NCI-H82 (cell line): ENCODE data around the gene ZNF786.
"Not testable (repeated sequence)": the region's sequence is repeated elsewhere in the genome, so short reads cannot be mapped to it uniquely, and the experiment has no call there.

Experiments used
- DNase-seq: peaks from one replicate; lab custom pipeline; 2025; lab: John Stamatoyannopoulos, UW

The ZNF786 gene

GRCh38 chr7:149090397-149091195 is at the start of gene ZNF786:
Gene ZNF786 (minus strand): TSS chr7:149090718. CDS start chr7:149090640, 78 bp downstream.
- peak; percentile 91 for DNase-seq

GRCh38 chr7:149136118-149136517 is 45.6 kb upstream of the ZNF786 start:
- no peak for DNase-seq

- no peak for DNase-seq
Measured at GRCh38 chr7:149133028-149133710, 42.7 kb upstream of the ZNF786 start.

GRCh38 chr7:149130572-149131198 is 40.2 kb upstream of the ZNF786 start:
- DNase-seq = no peak

- DNase-seq = peak; percentile 66
Measured at GRCh38 chr7:149126662-149127266, 36.2 kb upstream of the ZNF786 start.

GRCh38 chr7:149125863-149126661 is 35.5 kb upstream of the ZNF786 start, which contains the start of gene ZNF425:
Gene ZNF425 (minus strand): TSS chr7:149126324. CDS start chr7:149126213, 111 bp downstream.
- DNase-seq = peak; percentile 94

- DNase-seq = peak; percentile 46
Measured at GRCh38 chr7:149125189-149125862, 34.8 kb upstream of the ZNF786 start.

GRCh38 chr7:149109969-149110368 is 19.5 kb upstream of the ZNF786 start:
- no peak for DNase-seq

- no peak for DNase-seq
Measured at GRCh38 chr7:149104749-149105148, 14.2 kb upstream of the ZNF786 start.

GRCh38 chr7:149104214-149104613 is 13.7 kb upstream of the ZNF786 start:
- no peak for DNase-seq

- no peak for DNase-seq
Measured at GRCh38 chr7:149103424-149103823, 12.9 kb upstream of the ZNF786 start.

GRCh38 chr7:149102666-149103065 is 12.1 kb upstream of the ZNF786 start:
- DNase-seq = no peak

- DNase-seq = no peak
Measured at GRCh38 chr7:149100821-149101220, 10.3 kb upstream of the ZNF786 start.

GRCh38 chr7:149099058-149099457 is 8.5 kb upstream of the ZNF786 start:
- no peak for DNase-seq

- no peak for DNase-seq
Measured at GRCh38 chr7:149097088-149097487, 6.6 kb upstream of the ZNF786 start.

GRCh38 chr7:149093228-149093627 is 2.7 kb upstream of the ZNF786 start:
- DNase-seq = no peak

GRCh38 chr7:149092244-149092643 is 1.7 kb upstream of the ZNF786 start:
- not testable (repeated sequence) for DNase-seq

- DNase-seq = no peak
Measured at GRCh38 chr7:149087376-149087775, 3.1 kb downstream of the ZNF786 start.

- DNase-seq = no peak
Measured at GRCh38 chr7:149085866-149086265, 4.7 kb downstream of the ZNF786 start.

GRCh38 chr7:149084407-149084806 is 6.1 kb downstream of the ZNF786 start:
- DNase-seq = no peak

GRCh38 chr7:149081914-149082313 is 8.6 kb downstream of the ZNF786 start:
- DNase-seq = peak; percentile 14
